ENCODE measurements around the gene ACO1. TPM values are rescaled to one million over a fixed set of nuclear protein-coding genes. Genes with fewer than 3 reads are reported as not detected.

ACO1 gene
- total and polyA plus RNA-seq, 2 experiments from 2014 or later: 72.0 to 79.5 TPM

GRCh38 chr9:32430720-32431119, 46.3 kb downstream of the ACO1 start:
- Histone ChIP-seq H3K4me2 (ENCODE audit: unreplicated experiment) (peak overlapping the region; percentile 50), H2AFZ (peak overlapping the region; percentile 19; the same call in 1 of the 2 replicates), H3K9ac (no peak overlapping the region; the same call in 1 of the 2 replicates), H3F3A (ENCODE audit: insufficient read depth) (peaks cover 44% of the 10 kb centered on the region), H3K27ac (peak overlapping the region; percentile 31), H3K9me3 (ENCODE audit: low read depth) (no peaks in the 10 kb centered on the region), H3K4me1 (ENCODE audit: insufficient read depth) (peaks cover 41% of the 10 kb centered on the region), H3K36me3 (ENCODE audit: low read depth) (peaks cover 39% of the 10 kb centered on the region; the same call in 1 of the 2 replicates), H3K4me3 (0 out of 2 replicates have a peak overlapping the region, but pooled peaks have one; percentile 16), H3K27me3 (replicated peaks; ENCODE audit: insufficient read depth) (no peaks in the 10 kb centered on the region), H3K79me2 (ENCODE audit: insufficient read depth) (no peaks in the 10 kb centered on the region), H4K20me1 (ENCODE audit: insufficient read depth) (no peaks in the 10 kb centered on the region), H3K9me2 (ENCODE audit: insufficient read depth) (no peaks in the 10 kb centered on the region)
- peak; percentile 64 for DNase-seq
- WGBS, 2 experiments (ENCODE audit: low coverage in 1 of 2, low lambda C conversion rate in 2 of 2, missing lambda C conversion rate in 2 of 2): 30 to 34% methylated on average over 5 of the region's 5 CpGs
- in situ Hi-C loops (cut with MboI): no loop called here
- no peak for TF ChIP-seq EZH2 (IDR thresholded peaks at IDR 0.05; ENCODE audit: insufficient read depth, poor library complexity, severe bottlenecking)
- no peak for TF ChIP-seq EZH2phosphoT487 (IDR thresholded peaks at IDR 0.05; ENCODE audit: insufficient read depth, low read depth)

DNA sequence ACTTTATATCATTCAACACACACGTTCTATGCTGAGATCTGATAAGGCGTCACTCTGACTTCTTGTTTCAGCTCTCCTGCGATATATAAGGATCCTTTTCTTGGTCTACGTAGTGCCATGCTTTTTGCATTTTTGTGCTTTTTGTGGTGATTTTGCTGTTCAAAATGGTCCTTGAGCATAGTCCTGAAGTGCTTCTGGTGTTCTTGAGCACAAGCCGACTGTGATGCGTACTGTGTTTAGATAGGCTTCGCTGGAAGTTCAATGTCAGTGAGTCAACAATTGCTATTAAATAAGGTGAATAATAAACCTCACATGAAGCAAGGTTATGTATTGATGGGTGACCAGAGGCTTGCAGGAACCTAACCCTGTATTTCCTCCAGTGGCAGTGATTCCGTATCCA, 46.8 kb downstream of the ACO1 start:
- peak; percentile 14 for DNase-seq
- 89 to 93% methylated on average over 8 of the region's 8 CpGs for WGBS, 2 experiments (ENCODE audit: low coverage in 1 of 2, low lambda C conversion rate in 2 of 2, missing lambda C conversion rate in 2 of 2)
- no peak overlapping the region; the same call in 1 of the 2 replicates for H3K9ac ChIP-seq
- H3K27me3 ChIP-seq (replicated peaks; ENCODE audit: insufficient read depth): no peaks in the 10 kb centered on the region
- no peaks in the 10 kb centered on the region for H3K9me2 ChIP-seq (ENCODE audit: insufficient read depth)
- TF ChIP-seq EZH2phosphoT487 (IDR thresholded peaks at IDR 0.05; ENCODE audit: insufficient read depth, low read depth): no peak
- no peak for TF ChIP-seq EZH2 (IDR thresholded peaks at IDR 0.05; ENCODE audit: insufficient read depth, poor library complexity, severe bottlenecking)
- peaks cover 39% of the 10 kb centered on the region for H3K4me1 ChIP-seq (ENCODE audit: insufficient read depth)
- no peaks in the 10 kb centered on the region for H3K79me2 ChIP-seq (ENCODE audit: insufficient read depth)
- H3F3A ChIP-seq (ENCODE audit: insufficient read depth): peaks cover 39% of the 10 kb centered on the region
- H3K9me3 ChIP-seq (ENCODE audit: low read depth): no peaks in the 10 kb centered on the region
- peak overlapping the region; percentile 31 for H3K27ac ChIP-seq
- H2AFZ ChIP-seq: peak overlapping the region; percentile 19; the same call in 1 of the 2 replicates
- in situ Hi-C loops (cut with MboI): no loop called here
- H3K4me3 ChIP-seq: no peak overlapping the region
- no peaks in the 10 kb centered on the region for H4K20me1 ChIP-seq (ENCODE audit: insufficient read depth)
- peak overlapping the region; percentile 50 for H3K4me2 ChIP-seq (ENCODE audit: unreplicated experiment)
- peaks cover 44% of the 10 kb centered on the region; the same call in 1 of the 2 replicates for H3K36me3 ChIP-seq (ENCODE audit: low read depth)

- Histone ChIP-seq H3K4me1 (ENCODE audit: insufficient read depth) (peaks cover 31% of the 10 kb centered on the region), H4K20me1 (ENCODE audit: insufficient read depth) (no peaks in the 10 kb centered on the region), H3K27me3 (replicated peaks; ENCODE audit: insufficient read depth) (no peaks in the 10 kb centered on the region), H3K36me3 (ENCODE audit: low read depth) (peaks cover 51% of the 10 kb centered on the region; the same call in 1 of the 2 replicates), H3K4me3 (no peak overlapping the region), H2AFZ (no peak overlapping the region), H3K9me2 (ENCODE audit: insufficient read depth) (no peaks in the 10 kb centered on the region), H3K9ac (no peak overlapping the region), H3K9me3 (ENCODE audit: low read depth) (no peaks in the 10 kb centered on the region), H3K27ac (0 out of 2 replicates have a peak overlapping the region, but pooled peaks have one; percentile 31), H3F3A (ENCODE audit: insufficient read depth) (peaks cover 30% of the 10 kb centered on the region), H3K4me2 (ENCODE audit: unreplicated experiment) (no peak overlapping the region), H3K79me2 (ENCODE audit: insufficient read depth) (no peaks in the 10 kb centered on the region)
- DNase-seq: peak; percentile 60
- WGBS, 2 experiments (ENCODE audit: low coverage in 1 of 2, low lambda C conversion rate in 2 of 2, missing lambda C conversion rate in 2 of 2): 54 to 55% methylated on average over 10 of the region's 10 CpGs
- in situ Hi-C loops (cut with MboI): no loop called here
- no peak for TF ChIP-seq EZH2 (IDR thresholded peaks at IDR 0.05; ENCODE audit: insufficient read depth, poor library complexity, severe bottlenecking)
- no peak for TF ChIP-seq EZH2phosphoT487 (IDR thresholded peaks at IDR 0.05; ENCODE audit: insufficient read depth, low read depth)
Observed at GRCh38 chr9:32431940-32432555, 47.6 kb downstream of the ACO1 start.

DNA sequence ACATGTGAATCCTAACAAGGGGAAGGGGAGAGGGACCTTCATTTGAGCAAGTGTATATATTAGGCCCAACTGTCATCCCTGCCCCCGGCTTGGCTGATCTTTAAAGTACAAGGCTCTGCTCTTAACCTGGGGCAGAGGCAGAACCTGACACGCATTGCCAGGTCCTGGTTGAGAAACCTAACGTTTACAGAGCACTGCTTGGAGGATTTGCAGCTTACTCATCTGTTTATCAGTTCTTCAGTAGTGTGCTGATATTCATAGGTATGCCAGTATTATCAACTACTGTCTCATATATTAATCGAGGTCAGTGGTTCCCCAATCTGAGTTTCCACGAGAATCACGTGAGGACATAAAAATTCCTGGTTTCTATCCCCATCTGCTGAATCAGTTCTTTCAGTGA, 50.4 kb downstream of the ACO1 start:
- TF ChIP-seq EZH2 (IDR thresholded peaks at IDR 0.05; ENCODE audit: insufficient read depth, poor library complexity, severe bottlenecking) (no peak), EZH2phosphoT487 (IDR thresholded peaks at IDR 0.05; ENCODE audit: insufficient read depth, low read depth) (no peak)

More for the DNA sequence above, 50.4 kb downstream of the ACO1 start:
- Histone ChIP-seq H4K20me1 (ENCODE audit: insufficient read depth) (no peaks in the 10 kb centered on the region), H3K9ac (no peak overlapping the region), H3K27me3 (replicated peaks; ENCODE audit: insufficient read depth) (no peaks in the 10 kb centered on the region), H3F3A (ENCODE audit: insufficient read depth) (peaks cover 19% of the 10 kb centered on the region), H3K4me1 (ENCODE audit: insufficient read depth) (peaks cover 23% of the 10 kb centered on the region), H2AFZ (no peak overlapping the region), H3K9me2 (ENCODE audit: insufficient read depth) (no peaks in the 10 kb centered on the region), H3K27ac (no peak overlapping the region), H3K4me3 (no peak overlapping the region), H3K9me3 (ENCODE audit: low read depth) (no peaks in the 10 kb centered on the region), H3K36me3 (ENCODE audit: low read depth) (peaks cover 63% of the 10 kb centered on the region; the same call in 1 of the 2 replicates), H3K79me2 (ENCODE audit: insufficient read depth) (no peaks in the 10 kb centered on the region), H3K4me2 (ENCODE audit: unreplicated experiment) (no peak overlapping the region)
- 72 to 77% methylated on average over 6 of the region's 6 CpGs for WGBS, 2 experiments (ENCODE audit: low coverage in 1 of 2, low lambda C conversion rate in 2 of 2, missing lambda C conversion rate in 2 of 2)
- in situ Hi-C loops (cut with MboI): no loop called here
- DNase-seq: no peak

All from GM23248 (cell line).